ENCODE data around the gene ZNF407.

GRCh38 chr18:74709452-74709851 lies 111.8 kb downstream of the ZNF407 start:
- TF ChIP-seq EZH2 (IDR thresholded peaks at IDR 0.05), result no peak
- TF ChIP-seq CTCF (IDR thresholded peaks at IDR 0.05), result no peak

Data from neural progenitor cell (in vitro differentiated cells).